SU-DHL-6 (cell line): Measurements from ENCODE around the gene TTI1.

Experiments
- H2AFZ ChIP-seq: fragments of 200-600 bp; sonication (generic); 2 replicates; pipeline ENCODE4 v1.6.1; 2014; ENCODE audit warnings: low read depth, mild to moderate bottlenecking, moderate library complexity, mixed read lengths, antibody characterized with exemption, low read length; ENCODE audit not compliant: severe bottlenecking
- H3F3A ChIP-seq: fragments of 200-600 bp; shearing (Covaris generic); 2 replicates; pipeline ENCODE4 v1.6.0; 2016; ENCODE audit warnings: antibody characterized with exemption, mild to moderate bottlenecking; ENCODE audit not compliant: insufficient read depth
- H3K27ac ChIP-seq: fragments of 200-600 bp; sonication (generic); 2 replicates; pipeline ENCODE4 v1.5.1; 2016; ENCODE audit warnings: low read depth, mild to moderate bottlenecking, low read length, moderate library complexity, mixed read lengths
- H3K27me3 ChIP-seq: fragments of 200-600 bp; sonication (generic), shearing (Covaris generic); 2 replicates; pipeline ENCODE4 v1.6.0; 2014; ENCODE audit warnings: mild to moderate bottlenecking, low read length
- H3K36me3 ChIP-seq: fragments of 200-600 bp; sonication (generic); 2 replicates; pipeline ENCODE4 v1.6.1; 2014; ENCODE audit warnings: mild to moderate bottlenecking, low read length, mixed read lengths
- H3K4me2 ChIP-seq: fragments of 300-600, 200-600 bp; shearing (Covaris generic), sonication (generic); 2 replicates; pipeline ENCODE4 v1.6.0; 2014; ENCODE audit warnings: low read length, low read depth, mild to moderate bottlenecking; ENCODE audit not compliant: poor library complexity, severe bottlenecking
- H3K4me3 ChIP-seq: fragments of 200-600 bp; sonication (generic); 2 replicates; pipeline ENCODE4 v1.5.1; 2014; ENCODE audit warnings: antibody characterized with exemption, low read length, mild to moderate bottlenecking, mixed read lengths; ENCODE audit not compliant: insufficient read depth, poor library complexity, severe bottlenecking
- H3K79me2 ChIP-seq: fragments of 200-600 bp; sonication (generic); 2 replicates; pipeline ENCODE4 v1.6.1; 2014; ENCODE audit warnings: mild to moderate bottlenecking, low read length, moderate library complexity; ENCODE audit not compliant: insufficient read depth
- H3K9ac ChIP-seq: fragments of 200-600 bp; sonication (generic); 2 replicates; pipeline ENCODE4 v1.7.0; 2014; ENCODE audit warnings: mild to moderate bottlenecking, low read length
- H3K9me2 ChIP-seq: fragments of 200-600 bp; sonication (generic); replicated peaks from 2 replicates; pipeline ENCODE4 v1.6.1; 2014; ENCODE audit warnings: low read length; ENCODE audit not compliant: insufficient read depth
- H3K9me3 ChIP-seq: fragments of 200-600 bp; sonication (generic); 2 replicates; pipeline ENCODE4 v1.6.1; 2014; ENCODE audit warnings: low read length, mixed read lengths; ENCODE audit not compliant: insufficient read depth
- H4K20me1 ChIP-seq: fragments of 200-600 bp; sonication (generic); 2 replicates; pipeline ENCODE4 v1.6.1; 2014; ENCODE audit warnings: low read depth, mild to moderate bottlenecking, antibody characterized with exemption, low read length, moderate library complexity, mixed read lengths
- EZH2phosphoT487 ChIP-seq: fragments of 200-600 bp; sonication (generic), shearing (Covaris generic); conservative IDR thresholded peaks from 2 replicates; pipeline ENCODE4 v1.6.1; 2018; ENCODE audit warnings: mild to moderate bottlenecking, antibody characterized with exemption, low read length, moderate library complexity, mixed read lengths
- TF ChIP-seq, protein P1 (sequence below): fragments of 200-600 bp; sonication (generic); IDR thresholded peaks from one replicate; pipeline ENCODE4 v1.5.1; 2017; ENCODE audit warnings: antibody characterized with exemption, mild to moderate bottlenecking, low read length, moderate library complexity; ENCODE audit not compliant: insufficient read depth, poor library complexity, severe bottlenecking

The TTI1 gene

GRCh38 chr20:37989601-37990295, 43.5 kb downstream of the TTI1 start:
- Histone ChIP-seq H3K4me3 (no peak overlapping the region), H3K79me2 (no peaks in the 10 kb centered on the region), H3K9me2 (no peaks in the 10 kb centered on the region), H3F3A (no peaks in the 10 kb centered on the region), H3K9me3 (no peaks in the 10 kb centered on the region), H3K9ac (no peak overlapping the region), H3K27ac (no peak overlapping the region), H4K20me1 (no peaks in the 10 kb centered on the region), H3K27me3 (no peaks in the 10 kb centered on the region), H3K4me2 (no peak overlapping the region), H2AFZ (no peak overlapping the region), H3K36me3 (no peaks in the 10 kb centered on the region)
- TF ChIP-seq, protein P1, sequence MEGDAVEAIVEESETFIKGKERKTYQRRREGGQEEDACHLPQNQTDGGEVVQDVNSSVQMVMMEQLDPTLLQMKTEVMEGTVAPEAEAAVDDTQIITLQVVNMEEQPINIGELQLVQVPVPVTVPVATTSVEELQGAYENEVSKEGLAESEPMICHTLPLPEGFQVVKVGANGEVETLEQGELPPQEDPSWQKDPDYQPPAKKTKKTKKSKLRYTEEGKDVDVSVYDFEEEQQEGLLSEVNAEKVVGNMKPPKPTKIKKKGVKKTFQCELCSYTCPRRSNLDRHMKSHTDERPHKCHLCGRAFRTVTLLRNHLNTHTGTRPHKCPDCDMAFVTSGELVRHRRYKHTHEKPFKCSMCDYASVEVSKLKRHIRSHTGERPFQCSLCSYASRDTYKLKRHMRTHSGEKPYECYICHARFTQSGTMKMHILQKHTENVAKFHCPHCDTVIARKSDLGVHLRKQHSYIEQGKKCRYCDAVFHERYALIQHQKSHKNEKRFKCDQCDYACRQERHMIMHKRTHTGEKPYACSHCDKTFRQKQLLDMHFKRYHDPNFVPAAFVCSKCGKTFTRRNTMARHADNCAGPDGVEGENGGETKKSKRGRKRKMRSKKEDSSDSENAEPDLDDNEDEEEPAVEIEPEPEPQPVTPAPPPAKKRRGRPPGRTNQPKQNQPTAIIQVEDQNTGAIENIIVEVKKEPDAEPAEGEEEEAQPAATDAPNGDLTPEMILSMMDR: no peak
- TF ChIP-seq EZH2phosphoT487: no peak

DNA sequence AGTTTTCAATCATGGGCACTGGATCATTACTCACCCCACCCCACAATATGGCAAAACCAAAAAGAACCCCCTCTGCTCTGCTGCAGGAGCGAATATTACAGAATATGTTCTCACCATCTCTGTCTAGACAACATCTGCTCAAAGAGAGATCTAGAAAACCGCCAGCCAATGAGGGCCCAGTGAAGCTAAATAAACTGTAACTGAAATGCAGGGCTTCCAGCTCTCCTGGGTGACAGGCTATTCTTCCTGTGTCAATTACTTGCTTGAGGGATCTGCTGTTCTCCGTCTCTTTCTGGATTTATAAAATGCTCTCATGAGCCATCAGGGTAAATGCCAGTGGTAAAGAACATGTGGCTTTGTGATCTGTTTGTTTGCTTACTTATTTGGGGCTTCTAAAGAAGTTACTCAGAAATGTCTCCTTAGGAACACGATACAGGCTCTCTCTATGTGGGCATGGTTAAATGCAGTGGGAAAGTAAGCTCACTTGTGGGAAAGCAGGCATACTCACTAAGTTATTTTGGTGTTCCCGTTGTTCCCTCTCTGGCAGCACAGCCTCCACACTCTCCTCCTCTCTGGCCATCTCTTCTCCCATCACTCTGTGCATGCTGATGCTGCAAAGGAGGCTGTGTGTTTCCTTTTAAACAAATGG, 44.8 kb downstream of the TTI1 start:
- no peak overlapping the region for H3K27ac ChIP-seq
- no peak for TF ChIP-seq EZH2phosphoT487
- TF ChIP-seq, protein P1: no peak

GRCh38 chr20:37987602-37988290, 45.5 kb downstream of the TTI1 start:
- Histone ChIP-seq H3K79me2 (no peaks in the 10 kb centered on the region), H4K20me1 (no peaks in the 10 kb centered on the region), H3K9me2 (no peaks in the 10 kb centered on the region), H3K4me3 (no peak overlapping the region), H3K9me3 (no peaks in the 10 kb centered on the region), H2AFZ (no peak overlapping the region), H3K27me3 (no peaks in the 10 kb centered on the region), H3K4me2 (no peak overlapping the region), H3F3A (no peaks in the 10 kb centered on the region), H3K9ac (no peak overlapping the region), H3K27ac (no peak overlapping the region), H3K36me3 (no peaks in the 10 kb centered on the region)
- TF ChIP-seq, protein P1: no peak
- no peak for TF ChIP-seq EZH2phosphoT487

More for the DNA sequence above, 44.8 kb downstream of the TTI1 start:
- Histone ChIP-seq H3K36me3 (no peaks in the 10 kb centered on the region), H3F3A (no peaks in the 10 kb centered on the region), H4K20me1 (no peaks in the 10 kb centered on the region), H3K9ac (no peak overlapping the region), H3K79me2 (no peaks in the 10 kb centered on the region), H3K4me2 (no peak overlapping the region), H2AFZ (no peak overlapping the region), H3K9me3 (no peaks in the 10 kb centered on the region), H3K27me3 (no peaks in the 10 kb centered on the region), H3K4me3 (no peak overlapping the region), H3K9me2 (no peaks in the 10 kb centered on the region)
